Central memory CD8-positive, alpha-beta T cell (primary cell): ENCODE data around the gene COL27A1.

Experiments
- ATAC-seq: fragments of 150-1000 bp; cut with Tn5 transposase; replicated peaks from 2 replicates; pipeline ENCODE4 v1.10.0; 2022; ENCODE audit warnings: mild to moderate bottlenecking, moderate FRiP score, moderate number of reproducible peaks; ENCODE audit not compliant: poor library complexity, severe bottlenecking; ENCODE audit errors: extremely low read depth
- DNase-seq, 2 donors: peaks; one replicate each; pipeline ENCODE4 v3.0.0; 2021; ENCODE audit warnings: low spot score in 2 of 2
- H3K27ac Mint-ChIP-seq: one replicate; pipeline ENCODE4 v1.8.0; 2022; ENCODE audit warnings: low read depth, mild to moderate bottlenecking, moderate library complexity, mixed read lengths
- H3K27me3 Mint-ChIP-seq: one replicate; pipeline ENCODE4 v1.8.0; 2022; ENCODE audit warnings: mixed read lengths
- H3K36me3 Mint-ChIP-seq: one replicate; pipeline ENCODE4 v1.8.0; 2022; ENCODE audit warnings: mild to moderate bottlenecking, moderate library complexity, mixed read lengths; ENCODE audit not compliant: insufficient read depth
- H3K4me1 Mint-ChIP-seq: one replicate; pipeline ENCODE4 v1.8.0; 2022; ENCODE audit warnings: mixed read lengths
- H3K4me3 Mint-ChIP-seq: one replicate; pipeline ENCODE4 v1.8.0; 2022; ENCODE audit warnings: mild to moderate bottlenecking, moderate library complexity, mixed read lengths
- H3K9me3 Mint-ChIP-seq: one replicate; pipeline ENCODE4 v1.8.0; 2022; ENCODE audit warnings: mixed read lengths

COL27A1 gene

GRCh38 chr9:114335745-114336144, 180.4 kb downstream of the COL27A1 start:
- Mint-ChIP-seq H3K36me3 (peaks cover 66% of the 10 kb centered on the region), H3K9me3 (no peaks in the 10 kb centered on the region), H3K27ac (peak overlapping the region; percentile 82), H3K27me3 (no peaks in the 10 kb centered on the region), H3K4me1 (peaks cover 23% of the 10 kb centered on the region), H3K4me3 (no peak overlapping the region)
- ATAC-seq (no peak), DNase-seq (no peak)

- no peaks in the 10 kb centered on the region for H3K9me3 Mint-ChIP-seq
- no peaks in the 10 kb centered on the region for H3K27me3 Mint-ChIP-seq
- H3K4me1 Mint-ChIP-seq, result peaks cover 20% of the 10 kb centered on the region
- DNase-seq (no peak), ATAC-seq (no peak)
- peaks cover 68% of the 10 kb centered on the region for H3K36me3 Mint-ChIP-seq
- no peak overlapping the region for H3K4me3 Mint-ChIP-seq
- H3K27ac Mint-ChIP-seq, result peak overlapping the region; percentile 82
These were observed 180.8 kb downstream of the COL27A1 start for GRCh38 chr9:114336157-114336556.

DNA sequence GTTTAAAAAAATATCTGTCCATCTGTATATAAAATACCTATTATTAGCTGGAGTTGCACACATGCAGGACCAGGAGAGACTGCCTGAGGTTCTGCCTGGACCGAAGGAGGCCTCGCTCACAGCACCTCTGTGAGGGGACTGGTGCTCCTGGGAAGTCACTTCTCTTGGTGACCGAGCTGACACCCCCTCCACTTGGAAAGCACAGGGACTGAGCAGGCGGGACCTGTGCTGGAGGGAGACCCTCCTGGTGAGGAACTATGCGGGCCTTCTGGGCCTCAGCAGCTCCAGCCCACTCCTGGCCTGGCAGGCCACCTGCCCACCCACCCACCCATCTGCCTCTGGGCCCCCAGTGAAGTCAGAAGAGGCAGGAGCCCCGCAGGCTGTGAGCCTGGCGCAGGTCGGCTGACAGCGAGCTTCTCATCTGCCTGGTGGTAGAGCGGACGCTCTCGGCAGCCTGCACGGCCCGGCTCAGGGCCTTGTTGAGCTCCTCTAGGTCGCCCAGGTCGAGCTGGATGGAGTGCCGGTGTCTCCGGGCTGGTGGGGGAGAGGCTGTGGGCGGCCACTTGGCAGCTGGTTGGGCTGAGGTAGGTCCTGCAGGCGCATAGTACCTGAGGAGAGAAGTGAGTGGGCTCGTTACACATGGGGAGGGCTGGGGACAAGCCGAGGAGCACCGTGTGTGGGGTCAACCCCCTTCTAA, 181.5 kb downstream of the COL27A1 start:
- peak overlapping the region; percentile 82 for H3K27ac Mint-ChIP-seq
- no peak for DNase-seq
- H3K27me3 Mint-ChIP-seq, result no peaks in the 10 kb centered on the region
- H3K36me3 Mint-ChIP-seq, result peaks cover 71% of the 10 kb centered on the region
- no peak for ATAC-seq
- H3K4me3 Mint-ChIP-seq, result peak overlapping the region; percentile 20
- H3K4me1 Mint-ChIP-seq, result peaks cover 21% of the 10 kb centered on the region
- H3K9me3 Mint-ChIP-seq, result no peaks in the 10 kb centered on the region

DNA sequence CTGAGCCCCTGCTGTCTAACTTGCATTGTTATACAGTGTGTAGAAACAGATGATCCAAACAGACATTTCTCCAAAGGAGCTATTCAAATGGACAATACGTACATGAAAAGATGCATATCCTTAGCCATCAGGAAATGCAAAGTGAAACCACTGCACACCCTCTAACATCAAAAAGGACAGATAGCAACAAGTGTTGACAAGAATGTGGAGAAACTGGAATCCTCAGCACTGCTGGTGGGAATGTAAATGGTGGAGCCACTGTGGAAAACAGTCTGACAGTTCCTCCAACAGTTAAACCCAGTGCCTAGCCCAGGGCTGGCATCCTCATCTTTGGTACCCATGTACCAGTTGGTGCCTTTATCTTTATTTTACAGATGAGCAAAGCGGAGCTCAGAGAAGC, 182.8 kb downstream of the COL27A1 start:
- peaks cover 74% of the 10 kb centered on the region for H3K36me3 Mint-ChIP-seq

GRCh38 chr9:114339130-114339908, 184.0 kb downstream of the COL27A1 start:
- DNase-seq (peak; percentile 27 to 43), ATAC-seq (peak; percentile 38)
- Mint-ChIP-seq H3K27ac (peak overlapping the region; percentile 49), H3K4me1 (peaks cover 24% of the 10 kb centered on the region), H3K4me3 (no peak overlapping the region), H3K27me3 (no peaks in the 10 kb centered on the region), H3K36me3 (peaks cover 83% of the 10 kb centered on the region), H3K9me3 (no peaks in the 10 kb centered on the region)

More for the DNA sequence above, 182.8 kb downstream of the COL27A1 start:
- Mint-ChIP-seq H3K9me3 (no peaks in the 10 kb centered on the region), H3K4me1 (peaks cover 18% of the 10 kb centered on the region), H3K27me3 (no peaks in the 10 kb centered on the region), H3K27ac (no peak overlapping the region), H3K4me3 (no peak overlapping the region)
- ATAC-seq, result no peak
- no peak for DNase-seq

DNA sequence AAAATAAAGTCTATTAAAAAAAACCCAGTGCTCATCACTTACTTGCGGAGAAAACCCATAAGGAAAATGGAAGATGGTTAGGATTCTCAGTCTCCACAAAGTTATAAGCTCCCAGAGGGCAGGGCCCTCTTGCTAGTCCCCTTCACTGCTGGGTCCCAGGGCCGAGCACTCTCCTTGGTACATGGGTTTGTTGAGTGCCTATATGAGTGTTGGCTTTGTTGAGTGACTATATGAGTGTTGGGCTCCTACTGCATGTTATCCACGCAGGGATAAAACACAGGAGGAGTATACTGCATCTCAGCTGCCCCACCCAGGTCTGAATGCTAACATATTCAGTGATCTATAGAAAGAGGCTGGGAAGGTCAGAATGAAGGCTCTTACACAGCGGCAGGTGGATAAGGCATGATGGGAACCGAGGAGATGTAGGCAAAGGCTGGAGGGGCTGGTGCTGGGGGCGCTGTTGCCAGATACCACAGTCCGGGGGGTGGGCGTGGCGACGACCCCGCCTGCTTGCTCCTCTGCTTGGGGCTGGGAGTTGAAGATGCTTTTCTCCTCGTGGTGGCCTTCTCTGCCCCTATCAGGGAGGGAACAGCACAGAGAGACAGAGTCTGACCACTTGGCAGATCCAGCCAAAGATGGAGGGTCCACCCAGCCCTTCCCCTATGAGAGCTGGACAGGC, 186.0 kb downstream of the COL27A1 start:
- Mint-ChIP-seq H3K36me3 (peaks cover 83% of the 10 kb centered on the region), H3K4me1 (peaks cover 24% of the 10 kb centered on the region), H3K27ac (peak overlapping the region; percentile 85), H3K9me3 (no peaks in the 10 kb centered on the region), H3K4me3 (no peak overlapping the region), H3K27me3 (no peaks in the 10 kb centered on the region)
- ATAC-seq (no peak), DNase-seq (no peak)

DNA sequence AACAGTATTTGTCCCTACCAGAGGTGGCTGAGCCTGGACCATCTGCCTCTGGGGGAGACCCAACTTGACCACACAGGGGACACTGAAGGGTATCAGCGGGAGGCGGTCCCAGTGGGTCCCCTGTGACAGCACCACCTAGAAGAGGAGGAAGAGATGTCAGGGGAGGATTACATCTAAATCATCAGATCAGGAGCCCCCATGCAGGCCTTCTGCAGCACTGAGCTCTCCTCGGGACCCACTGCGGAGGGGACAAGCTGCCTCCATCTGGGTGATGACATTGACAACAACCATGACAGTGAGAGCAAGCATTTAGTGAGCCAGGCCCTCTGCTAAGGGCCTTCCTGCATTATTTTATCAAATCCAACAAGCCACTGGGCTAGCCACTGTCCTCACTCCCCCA, 186.7 kb downstream of the COL27A1 start:
- Mint-ChIP-seq H3K4me1 (peaks cover 24% of the 10 kb centered on the region), H3K36me3 (peaks cover 84% of the 10 kb centered on the region), H3K27me3 (no peaks in the 10 kb centered on the region), H3K9me3 (no peaks in the 10 kb centered on the region), H3K27ac (peak overlapping the region; percentile 85), H3K4me3 (no peak overlapping the region)
- ATAC-seq (no peak), DNase-seq (no peak)

GRCh38 chr9:114342755-114343440, 187.6 kb downstream of the COL27A1 start:
- H3K36me3 Mint-ChIP-seq, result peaks cover 84% of the 10 kb centered on the region
- no peaks in the 10 kb centered on the region for H3K9me3 Mint-ChIP-seq
- H3K4me1 Mint-ChIP-seq, result peaks cover 24% of the 10 kb centered on the region
- peak overlapping the region; percentile 32 for H3K27ac Mint-ChIP-seq
- H3K27me3 Mint-ChIP-seq, result no peaks in the 10 kb centered on the region
- H3K4me3 Mint-ChIP-seq, result no peak overlapping the region
- ATAC-seq (no peak), DNase-seq (no peak)

DNA sequence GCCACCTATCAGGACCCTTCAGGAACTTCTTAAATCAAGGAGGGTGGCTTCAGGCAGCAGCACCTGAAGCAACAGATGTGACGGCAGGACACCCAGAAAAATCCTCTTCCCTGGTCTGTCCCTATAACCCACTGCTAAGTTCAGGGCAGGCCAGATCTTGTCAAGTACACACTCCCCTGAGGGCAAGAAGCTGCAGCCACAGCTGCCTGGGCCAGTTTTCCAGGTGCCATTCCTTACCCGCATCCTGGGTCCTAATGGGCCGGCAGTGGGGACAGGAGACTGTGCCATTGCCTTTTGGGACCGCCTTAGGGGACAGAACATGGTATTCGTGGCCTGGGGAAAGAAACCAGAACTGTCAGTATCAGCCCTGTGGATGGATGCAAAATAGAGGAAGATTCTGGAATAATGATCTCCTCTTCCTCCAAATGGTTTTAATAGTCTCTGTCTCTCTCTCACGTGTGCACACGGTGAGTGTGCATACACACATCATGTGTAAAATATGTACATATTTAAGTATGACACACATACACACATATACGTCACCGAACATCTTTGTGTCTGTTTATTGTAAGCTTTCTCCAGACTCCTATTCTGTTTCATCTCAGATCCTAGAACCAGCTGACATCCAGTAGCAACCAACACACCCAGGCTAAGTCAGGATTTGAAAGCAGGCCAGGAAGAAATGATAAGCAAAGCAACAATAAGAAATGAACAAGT, 188.3 kb downstream of the COL27A1 start:
- DNase-seq, result no peak
- H3K4me3 Mint-ChIP-seq, result no peak overlapping the region
- no peaks in the 10 kb centered on the region for H3K27me3 Mint-ChIP-seq

DNA sequence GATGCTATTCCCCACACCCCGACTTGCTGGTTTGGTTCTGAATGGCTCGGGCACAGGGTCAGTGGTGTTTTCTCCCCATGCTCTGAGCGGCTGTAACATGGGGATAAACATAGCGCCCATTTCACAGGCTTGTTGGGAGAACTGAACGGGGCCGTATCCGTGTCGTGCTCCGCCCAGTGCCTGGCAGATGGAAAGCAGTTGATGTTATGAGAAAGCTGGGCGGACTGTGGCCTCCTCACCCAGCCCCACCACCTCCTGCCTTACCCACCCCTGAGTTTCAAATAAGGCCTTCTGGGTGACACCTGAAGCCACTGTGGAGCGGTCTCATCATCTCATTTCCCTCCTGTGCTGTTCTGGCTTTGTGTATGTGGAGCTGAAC, 188.8 kb downstream of the COL27A1 start:
- Mint-ChIP-seq H3K36me3 (peaks cover 87% of the 10 kb centered on the region), H3K27me3 (no peaks in the 10 kb centered on the region), H3K27ac (peak overlapping the region; percentile 80), H3K9me3 (no peaks in the 10 kb centered on the region), H3K4me3 (no peak overlapping the region), H3K4me1 (peaks cover 37% of the 10 kb centered on the region)
- ATAC-seq (no peak), DNase-seq (no peak)

More for the DNA sequence above, 188.3 kb downstream of the COL27A1 start:
- Mint-ChIP-seq H3K27ac (peak overlapping the region; percentile 80), H3K9me3 (no peaks in the 10 kb centered on the region), H3K36me3 (peaks cover 86% of the 10 kb centered on the region), H3K4me1 (peaks cover 31% of the 10 kb centered on the region)
- no peak for ATAC-seq

DNA sequence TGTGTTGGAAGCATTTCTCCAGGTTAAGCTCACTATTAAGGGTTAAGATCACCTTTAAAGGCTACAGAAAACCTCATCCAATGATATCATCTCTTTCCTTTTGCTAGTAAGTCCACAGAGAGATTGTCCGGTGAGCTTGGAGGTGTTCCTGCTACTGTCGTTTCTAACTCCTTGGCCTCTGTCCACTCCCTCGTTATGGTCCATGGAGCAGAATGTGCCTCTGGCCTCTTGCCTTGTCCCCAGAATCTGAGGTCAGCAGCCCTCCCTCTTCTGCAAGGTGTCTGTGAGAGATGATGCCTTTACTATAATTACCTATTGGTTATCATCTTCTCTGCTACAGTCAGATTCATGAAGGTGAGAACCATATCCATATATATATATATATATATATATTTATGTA, 189.4 kb downstream of the COL27A1 start:
- peaks cover 91% of the 10 kb centered on the region for H3K36me3 Mint-ChIP-seq
- DNase-seq, result no peak
- H3K27ac Mint-ChIP-seq, result peak overlapping the region; percentile 80
- H3K9me3 Mint-ChIP-seq, result no peaks in the 10 kb centered on the region
- ATAC-seq, result no peak
- peaks cover 42% of the 10 kb centered on the region for H3K4me1 Mint-ChIP-seq
- H3K4me3 Mint-ChIP-seq, result no peak overlapping the region
- no peaks in the 10 kb centered on the region for H3K27me3 Mint-ChIP-seq
